ENCODE results near the gene LRRC49. TPM values are rescaled to one million over a fixed set of nuclear protein-coding genes. Genes with fewer than 3 reads are reported as not detected.

Gene LRRC49
- polyA plus RNA-seq, 1 donor (not counting 4 experiments of a cell fraction or from before 2014, with no cell fraction given), result 9.9 TPM

GRCh38 chr15:70954171-70954570, 61.5 kb downstream of the LRRC49 start:
- no peak for DNase-seq (ENCODE audit: low read depth, low spot score)
- Histone ChIP-seq H2AFZ (ENCODE audit: control insufficient read depth, low read length) (no peak overlapping the region), H3K27me3 (ENCODE audit: control insufficient read depth, extremely low read depth, insufficient read depth, low read length) (no peaks in the 10 kb centered on the region), H3K9ac (ENCODE audit: control insufficient read depth, extremely low read depth, insufficient read depth, low read length) (no peak overlapping the region), H3K9me3 (ENCODE audit: control insufficient read depth, low read depth, low read length) (no peaks in the 10 kb centered on the region), H3K4me2 (ENCODE audit: control insufficient read depth, extremely low read depth, insufficient read depth, low read depth, low read length) (no peak overlapping the region), H3K27ac (ENCODE audit: control insufficient read depth, insufficient read depth, low read length) (no peak overlapping the region), H3K4me1 (ENCODE audit: control insufficient read depth, extremely low read depth, insufficient read depth, low read length) (peaks cover 3% of the 10 kb centered on the region), H3K4me3 (ENCODE audit: control insufficient read depth in 2 of 3, extremely low read depth in 1 of 3, insufficient read depth in 2 of 3, low read depth in 1 of 3, low read length in 3 of 3) (no peak overlapping the region), H3K9me1 (ENCODE audit: control insufficient read depth, extremely low read depth, insufficient read depth, low read length) (no peaks in the 10 kb centered on the region), H4K20me1 (ENCODE audit: control insufficient read depth, extremely low read depth, insufficient read depth, low read length) (no peaks in the 10 kb centered on the region), H3K79me2 (ENCODE audit: control insufficient read depth, insufficient read depth, low read length) (no peaks in the 10 kb centered on the region), H3K36me3 (ENCODE audit: control insufficient read depth in 2 of 2, extremely low read depth in 1 of 2, insufficient read depth in 2 of 2, low read length in 2 of 2) (no peaks in the 10 kb centered on the region)
- no peak for FAIRE-seq
- dilution Hi-C loops (cut with MboI; ENCODE audit: extremely low pct_ligation_motif_present, low sequenced_read_pairs), result no loop called here
- TF ChIP-seq EZH2 (IDR thresholded peaks at IDR 0.05; ENCODE audit: low read length) (no peak), CTCF (optimal IDR thresholded peaks at IDR 0.05 in 1 of 3, IDR thresholded peaks at IDR 0.05 in 1 of 3, conservative IDR thresholded peaks at IDR 0.05 in 1 of 3; ENCODE audit: extremely low read depth in 1 of 3, insufficient read depth in 2 of 3, low read length in 3 of 3) (no peak)

DNA sequence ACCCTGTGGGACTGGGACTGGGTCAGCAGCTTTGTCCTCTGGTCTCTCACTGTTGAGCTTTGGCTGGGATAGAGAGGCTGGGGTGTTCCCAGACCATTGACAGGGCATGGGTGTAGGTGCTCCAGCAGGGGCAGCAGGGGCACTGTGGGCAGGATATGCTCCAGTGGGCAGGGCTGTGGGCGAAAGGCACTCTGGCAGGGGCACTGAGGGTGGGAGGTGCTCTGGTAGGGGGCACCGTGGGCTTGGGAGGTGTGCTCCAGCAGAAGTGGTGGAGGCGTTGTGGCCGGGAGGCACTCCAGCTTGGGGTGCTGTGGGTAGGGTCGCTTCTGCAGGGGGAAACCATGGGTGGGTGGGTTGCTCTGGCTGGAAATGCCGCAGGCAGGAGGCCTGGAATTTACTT, 62.1 kb downstream of the LRRC49 start:
- dilution Hi-C loops (cut with MboI; ENCODE audit: extremely low pct_ligation_motif_present, low sequenced_read_pairs), result no loop called here
- no peak overlapping the region for H3K4me2 ChIP-seq (ENCODE audit: control insufficient read depth, extremely low read depth, insufficient read depth, low read depth, low read length)
- no peaks in the 10 kb centered on the region for H3K27me3 ChIP-seq (ENCODE audit: control insufficient read depth, extremely low read depth, insufficient read depth, low read length)
- TF ChIP-seq EZH2 (IDR thresholded peaks at IDR 0.05; ENCODE audit: low read length), result no peak
- no peak for FAIRE-seq
- DNase-seq (ENCODE audit: low read depth, low spot score), result no peak
- no peak overlapping the region for H3K27ac ChIP-seq (ENCODE audit: control insufficient read depth, insufficient read depth, low read length)
- H3K9me1 ChIP-seq (ENCODE audit: control insufficient read depth, extremely low read depth, insufficient read depth, low read length), result no peaks in the 10 kb centered on the region
- H3K4me3 ChIP-seq (ENCODE audit: control insufficient read depth in 2 of 3, extremely low read depth in 1 of 3, insufficient read depth in 2 of 3, low read depth in 1 of 3, low read length in 3 of 3), result no peak overlapping the region
- H3K9ac ChIP-seq (ENCODE audit: control insufficient read depth, extremely low read depth, insufficient read depth, low read length), result no peak overlapping the region
- H2AFZ ChIP-seq (ENCODE audit: control insufficient read depth, low read length), result no peak overlapping the region
- H3K79me2 ChIP-seq (ENCODE audit: control insufficient read depth, insufficient read depth, low read length), result no peaks in the 10 kb centered on the region
- H3K4me1 ChIP-seq (ENCODE audit: control insufficient read depth, extremely low read depth, insufficient read depth, low read length), result peaks cover 3% of the 10 kb centered on the region
- H4K20me1 ChIP-seq (ENCODE audit: control insufficient read depth, extremely low read depth, insufficient read depth, low read length), result no peaks in the 10 kb centered on the region
- no peaks in the 10 kb centered on the region for H3K36me3 ChIP-seq (ENCODE audit: control insufficient read depth in 2 of 2, extremely low read depth in 1 of 2, insufficient read depth in 2 of 2, low read length in 2 of 2)
- H3K9me3 ChIP-seq (ENCODE audit: control insufficient read depth, low read depth, low read length), result no peaks in the 10 kb centered on the region

DNA sequence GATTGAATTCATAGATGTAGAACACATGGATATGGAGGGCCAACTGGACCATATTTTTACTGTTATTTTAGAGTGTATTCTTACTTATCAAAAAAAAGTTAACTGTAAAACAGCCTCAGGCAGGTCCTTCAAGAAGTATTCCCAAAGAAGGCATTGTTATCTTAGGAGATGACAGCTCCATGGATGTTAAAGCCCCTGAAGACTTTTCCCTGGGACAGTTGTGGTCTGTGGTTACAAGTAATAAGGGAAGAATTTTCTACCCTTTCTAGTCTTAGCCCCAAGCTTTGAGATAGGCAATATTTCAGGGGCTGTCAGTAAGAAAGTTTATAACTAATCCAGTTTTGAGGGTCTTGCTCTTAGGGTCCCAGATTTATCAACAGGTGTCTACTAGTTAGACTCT, 62.5 kb downstream of the LRRC49 start:
- no peak for FAIRE-seq

More for the DNA sequence above, 62.5 kb downstream of the LRRC49 start:
- no peaks in the 10 kb centered on the region for H3K27me3 ChIP-seq (ENCODE audit: control insufficient read depth, extremely low read depth, insufficient read depth, low read length)
- no peaks in the 10 kb centered on the region for H3K9me1 ChIP-seq (ENCODE audit: control insufficient read depth, extremely low read depth, insufficient read depth, low read length)
- no peaks in the 10 kb centered on the region for H4K20me1 ChIP-seq (ENCODE audit: control insufficient read depth, extremely low read depth, insufficient read depth, low read length)
- no peak overlapping the region for H2AFZ ChIP-seq (ENCODE audit: control insufficient read depth, low read length)
- no peak overlapping the region for H3K27ac ChIP-seq (ENCODE audit: control insufficient read depth, insufficient read depth, low read length)
- TF ChIP-seq CTCF (optimal IDR thresholded peaks at IDR 0.05 in 1 of 3, IDR thresholded peaks at IDR 0.05 in 1 of 3, conservative IDR thresholded peaks at IDR 0.05 in 1 of 3; ENCODE audit: extremely low read depth in 1 of 3, insufficient read depth in 2 of 3, low read length in 3 of 3) (no peak), EZH2 (IDR thresholded peaks at IDR 0.05; ENCODE audit: low read length) (no peak)
- dilution Hi-C loops (cut with MboI; ENCODE audit: extremely low pct_ligation_motif_present, low sequenced_read_pairs), result no loop called here
- no peak overlapping the region for H3K4me2 ChIP-seq (ENCODE audit: control insufficient read depth, extremely low read depth, insufficient read depth, low read depth, low read length)
- H3K36me3 ChIP-seq (ENCODE audit: control insufficient read depth in 2 of 2, extremely low read depth in 1 of 2, insufficient read depth in 2 of 2, low read length in 2 of 2), result no peaks in the 10 kb centered on the region
- no peaks in the 10 kb centered on the region for H3K9me3 ChIP-seq (ENCODE audit: control insufficient read depth, low read depth, low read length)
- no peak overlapping the region for H3K9ac ChIP-seq (ENCODE audit: control insufficient read depth, extremely low read depth, insufficient read depth, low read length)
- H3K4me3 ChIP-seq (ENCODE audit: control insufficient read depth in 2 of 3, extremely low read depth in 1 of 3, insufficient read depth in 2 of 3, low read depth in 1 of 3, low read length in 3 of 3), result no peak overlapping the region
- peaks cover 3% of the 10 kb centered on the region for H3K4me1 ChIP-seq (ENCODE audit: control insufficient read depth, extremely low read depth, insufficient read depth, low read length)
- no peaks in the 10 kb centered on the region for H3K79me2 ChIP-seq (ENCODE audit: control insufficient read depth, insufficient read depth, low read length)
- DNase-seq (ENCODE audit: low read depth, low spot score), result no peak

All from keratinocyte (primary cell).